Measurements from ENCODE around the gene SEC14L1. TPM values are rescaled to one million over a fixed set of nuclear protein-coding genes. Genes with fewer than 3 reads are reported as not detected.
"Not testable (repeated sequence)": the region's sequence is repeated elsewhere in the genome, so short reads cannot be mapped to it uniquely, and the experiment has no call there.

The SEC14L1 gene
- polyA plus RNA-seq, 1 donor = 71.5 TPM

GRCh38 chr17:77237232-77238008, 96.7 kb downstream of the SEC14L1 start:
- no peak for DNase-seq (ENCODE audit: low read depth)

- no peak for DNase-seq (ENCODE audit: low read depth)
These were observed 100.2 kb downstream of the SEC14L1 start for GRCh38 chr17:77240976-77241375.

- no peak for DNase-seq (ENCODE audit: low read depth)
These were observed 101.5 kb downstream of the SEC14L1 start for GRCh38 chr17:77242118-77242851.

GRCh38 chr17:77245162-77245926, 104.6 kb downstream of the SEC14L1 start:
- no peak for DNase-seq (ENCODE audit: low read depth)

GRCh38 chr17:77246110-77247047, 105.6 kb downstream of the SEC14L1 start:
- no peak for DNase-seq (ENCODE audit: low read depth)

GRCh38 chr17:77247048-77247541, 106.3 kb downstream of the SEC14L1 start:
- no peak for DNase-seq (ENCODE audit: low read depth)

GRCh38 chr17:77247609-77248008, 106.8 kb downstream of the SEC14L1 start:
- DNase-seq (ENCODE audit: low read depth) = no peak

GRCh38 chr17:77248216-77249114, 107.7 kb downstream of the SEC14L1 start:
- no peak for DNase-seq (ENCODE audit: low read depth)

GRCh38 chr17:77251622-77252183, 110.9 kb downstream of the SEC14L1 start:
- DNase-seq (ENCODE audit: low read depth) = no peak

GRCh38 chr17:77252306-77252705, 111.5 kb downstream of the SEC14L1 start:
- not testable (repeated sequence) for DNase-seq (ENCODE audit: low read depth)

GRCh38 chr17:77253611-77254051, 112.9 kb downstream of the SEC14L1 start:
- no peak for DNase-seq (ENCODE audit: low read depth)

- DNase-seq (ENCODE audit: low read depth) = no peak
These were observed 114.4 kb downstream of the SEC14L1 start for GRCh38 chr17:77254951-77255825.

- not testable (repeated sequence) for DNase-seq (ENCODE audit: low read depth)
These were observed 115.2 kb downstream of the SEC14L1 start for GRCh38 chr17:77255970-77256369.

- no peak for DNase-seq (ENCODE audit: low read depth)
These were observed 115.9 kb downstream of the SEC14L1 start for GRCh38 chr17:77256710-77257109.

GRCh38 chr17:77257169-77257568, 116.4 kb downstream of the SEC14L1 start:
- DNase-seq (ENCODE audit: low read depth) = no peak

- no peak for DNase-seq (ENCODE audit: low read depth)
These were observed 117.1 kb downstream of the SEC14L1 start for GRCh38 chr17:77257596-77258458.

GRCh38 chr17:77258638-77259037, 117.9 kb downstream of the SEC14L1 start:
- DNase-seq (ENCODE audit: low read depth) = no peak

Measured in forelimb muscle (tissue), 1 donor.